Measurements from ENCODE around the gene CENPO. TPM values are rescaled to one million over a fixed set of nuclear protein-coding genes. Genes with fewer than 3 reads are reported as not detected.

CENPO gene, protein sequence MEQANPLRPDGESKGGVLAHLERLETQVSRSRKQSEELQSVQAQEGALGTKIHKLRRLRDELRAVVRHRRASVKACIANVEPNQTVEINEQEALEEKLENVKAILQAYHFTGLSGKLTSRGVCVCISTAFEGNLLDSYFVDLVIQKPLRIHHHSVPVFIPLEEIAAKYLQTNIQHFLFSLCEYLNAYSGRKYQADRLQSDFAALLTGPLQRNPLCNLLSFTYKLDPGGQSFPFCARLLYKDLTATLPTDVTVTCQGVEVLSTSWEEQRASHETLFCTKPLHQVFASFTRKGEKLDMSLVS
- 12.9 TPM for total RNA-seq

DNA sequence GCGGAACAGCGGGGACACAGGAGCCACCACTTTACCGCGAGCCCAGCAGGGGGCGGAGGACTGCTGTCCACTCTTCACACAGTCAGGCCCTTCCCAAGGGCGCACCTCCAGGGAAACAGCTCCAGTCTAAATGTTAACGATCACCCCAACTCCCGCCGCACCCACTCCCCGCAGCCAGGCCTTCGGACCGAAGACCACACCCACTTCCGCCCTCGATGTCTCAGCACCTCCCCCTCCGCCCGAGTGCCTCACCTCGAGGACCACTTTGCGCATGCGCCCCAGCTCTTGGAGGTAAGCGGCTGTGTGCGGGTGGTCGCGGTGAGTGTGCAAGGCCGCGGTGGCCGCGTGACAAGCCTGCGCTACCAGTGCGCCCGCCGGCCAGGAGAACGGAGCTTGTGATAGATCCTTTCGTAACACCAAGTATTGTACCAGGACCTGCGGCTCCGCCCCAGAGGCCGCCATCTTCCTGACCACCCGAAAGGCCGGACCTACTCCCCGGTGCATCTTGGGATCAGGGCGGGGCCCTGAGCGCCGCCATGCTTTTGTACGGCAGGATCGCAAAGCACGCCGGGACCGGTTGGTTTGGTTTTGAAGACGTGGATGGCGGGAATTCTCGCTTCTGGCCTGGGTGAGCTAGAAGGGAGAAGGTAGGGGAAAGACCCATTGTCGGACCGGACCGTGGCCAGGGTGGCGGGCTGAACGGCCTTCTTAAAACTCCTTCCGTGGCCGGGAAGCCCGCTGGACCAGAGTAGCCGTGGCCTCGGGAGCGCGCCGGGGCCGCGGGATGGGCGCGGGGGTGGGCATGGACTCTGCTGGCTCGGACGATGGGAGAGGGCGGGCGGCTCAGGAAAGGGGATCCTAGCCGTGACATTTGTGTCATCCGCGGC is at the start of gene CENPO, which contains the start of gene PTRHD1:
CENPO (plus strand) TSS at position 552 of the 887 bp plus-strand sequence. CDS start 495 bp downstream, outside the sequence.
PTRHD1 (minus strand) TSS at position 518 of the 887 bp plus-strand sequence; CDS start at position 504, 14 bp downstream.
- peak; percentile 99 for DNase-seq

DNA sequence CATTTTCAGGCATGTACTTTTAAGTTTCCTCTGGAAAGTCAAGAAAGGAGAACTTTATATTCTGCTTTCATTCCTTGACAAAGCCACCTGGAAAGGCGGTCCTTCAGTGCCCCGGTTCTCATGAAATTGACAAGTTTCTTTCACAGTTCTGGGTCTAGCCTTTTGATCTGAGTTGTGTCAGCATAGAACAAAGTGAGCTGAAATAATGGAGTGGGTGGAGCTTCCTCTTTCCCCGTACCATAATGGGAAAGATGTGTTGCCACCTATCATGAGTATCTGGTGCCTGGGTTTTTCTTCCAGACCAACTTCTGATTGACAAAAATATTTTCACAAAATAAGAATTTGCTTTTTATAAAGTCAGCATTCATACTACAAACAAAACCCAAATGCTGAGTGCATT is 49.3 kb upstream of the CENPO start:
- no peak for DNase-seq

DNA sequence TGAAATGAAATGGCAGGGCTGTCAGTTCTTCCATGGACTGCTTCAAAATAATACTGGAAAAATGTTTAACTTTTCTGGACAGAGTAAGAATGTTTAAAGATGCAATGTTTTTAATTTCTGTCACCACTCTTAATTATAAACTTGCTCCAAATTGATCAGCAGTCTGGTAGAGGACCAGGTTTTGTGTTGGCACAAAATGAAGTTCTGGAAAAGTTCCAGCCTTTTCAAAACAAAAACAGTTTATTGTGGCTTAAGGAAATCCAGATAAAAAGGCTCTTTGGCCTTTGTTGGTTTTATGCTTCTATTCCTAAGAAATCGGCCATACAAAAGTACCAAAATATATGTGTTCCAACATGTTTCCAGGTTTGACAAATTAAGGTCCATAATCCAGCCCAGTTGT is 48.9 kb upstream of the CENPO start:
- DNase-seq: no peak

DNA sequence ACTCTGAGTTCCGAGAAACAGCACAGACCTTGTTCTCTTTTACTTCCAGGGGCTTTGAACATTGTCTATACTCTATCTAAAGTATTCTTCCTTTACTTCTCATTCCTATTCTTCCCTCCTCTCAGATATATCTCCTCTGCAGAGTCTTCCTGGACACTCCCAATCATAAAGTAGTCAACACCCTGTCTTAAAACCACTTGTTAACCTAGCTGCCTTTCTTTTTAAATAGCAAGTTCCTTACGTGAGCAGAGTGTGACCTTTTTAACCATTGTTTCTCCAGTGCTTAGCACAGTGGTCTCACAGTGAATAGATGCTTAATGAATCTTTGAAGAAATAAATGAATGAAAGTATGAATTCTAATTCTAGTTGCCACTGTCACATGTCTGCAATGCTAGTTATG is 47.4 kb upstream of the CENPO start:
- DNase-seq: no peak

GRCh38 chr2:24747299-24747698 is 45.9 kb upstream of the CENPO start:
- DNase-seq: no peak

DNA sequence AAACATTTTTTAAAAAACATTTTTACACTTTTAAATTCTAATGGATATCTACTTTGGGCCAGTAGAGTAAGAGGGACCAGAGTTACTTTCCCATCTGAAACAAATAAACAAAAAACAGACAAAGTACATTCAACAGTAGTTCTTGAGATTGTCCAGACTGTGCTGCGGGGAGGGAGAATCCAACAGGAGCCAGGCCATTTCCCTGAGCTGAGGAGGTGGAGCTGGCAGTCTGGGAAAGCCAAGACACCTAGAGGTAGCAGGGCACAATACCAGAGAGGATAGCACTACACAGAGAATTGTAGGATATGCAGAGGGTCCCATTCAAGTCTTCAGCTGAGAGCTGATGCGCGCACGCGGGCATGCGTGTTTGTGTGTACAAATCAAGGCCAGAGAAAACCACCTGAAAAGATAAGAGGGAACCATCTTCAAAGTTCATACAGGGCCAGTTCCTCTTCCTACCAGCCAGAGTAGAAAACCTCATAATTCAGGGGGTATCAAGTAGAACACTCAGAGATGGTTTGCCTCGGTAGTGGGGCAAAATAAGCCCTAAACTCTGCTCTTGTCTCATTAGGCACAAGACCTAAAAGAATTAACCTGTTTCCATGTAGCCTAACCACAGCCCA is 44.0 kb upstream of the CENPO start:
- DNase-seq: no peak

DNA sequence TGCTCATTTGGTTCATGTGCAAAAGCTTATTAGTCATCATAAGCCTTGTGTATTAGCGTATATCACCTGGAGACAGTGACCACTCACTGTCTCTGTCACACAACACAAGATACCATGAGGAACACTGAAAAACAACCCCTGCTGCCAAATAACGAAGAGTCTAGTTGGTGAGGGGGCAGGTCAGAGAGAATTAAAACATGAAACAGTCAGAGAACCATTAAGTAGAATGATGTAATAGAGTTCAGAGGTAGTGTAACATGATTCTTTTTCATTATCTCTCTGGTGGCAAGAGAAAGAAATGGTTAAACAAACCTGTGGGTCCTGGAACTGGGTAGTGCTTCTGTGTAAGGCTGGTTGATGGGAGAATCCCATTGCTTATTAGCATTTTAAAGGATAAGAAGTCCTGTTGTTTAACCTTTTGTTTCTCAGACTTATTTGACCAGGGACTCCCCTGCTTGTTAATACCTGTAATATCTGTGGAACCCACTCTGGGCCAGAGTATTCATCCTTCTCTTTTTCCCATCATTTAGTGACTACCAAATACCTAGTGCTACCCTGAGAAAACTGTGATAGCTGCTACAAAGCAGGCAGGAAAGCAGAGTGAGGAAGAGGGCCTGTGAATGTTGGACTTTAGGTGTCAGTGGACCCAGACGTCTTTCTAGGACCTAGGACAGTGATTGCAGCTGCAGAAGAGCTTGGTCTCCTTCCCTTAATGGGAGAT is 38.1 kb upstream of the CENPO start:
- DNase-seq: no peak

DNA sequence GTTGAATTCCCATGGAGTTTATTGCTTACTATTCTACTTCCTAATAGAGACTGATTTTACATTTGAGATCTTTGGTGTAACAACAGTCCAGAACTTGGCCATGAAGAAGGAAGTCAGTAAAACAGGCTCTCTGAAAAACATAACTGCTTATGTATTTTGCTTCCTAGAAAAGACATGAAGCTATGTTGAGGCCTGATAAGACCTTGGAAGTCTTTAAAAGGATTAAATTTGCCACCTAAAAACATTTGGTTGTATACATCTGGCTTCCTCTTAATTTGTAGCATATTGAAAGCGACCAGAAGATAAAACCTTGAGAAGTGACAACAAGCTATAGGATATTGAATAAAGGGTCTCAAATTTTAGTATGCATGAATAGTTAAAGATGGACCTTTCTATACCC is 36.4 kb upstream of the CENPO start:
- DNase-seq: no peak

DNA sequence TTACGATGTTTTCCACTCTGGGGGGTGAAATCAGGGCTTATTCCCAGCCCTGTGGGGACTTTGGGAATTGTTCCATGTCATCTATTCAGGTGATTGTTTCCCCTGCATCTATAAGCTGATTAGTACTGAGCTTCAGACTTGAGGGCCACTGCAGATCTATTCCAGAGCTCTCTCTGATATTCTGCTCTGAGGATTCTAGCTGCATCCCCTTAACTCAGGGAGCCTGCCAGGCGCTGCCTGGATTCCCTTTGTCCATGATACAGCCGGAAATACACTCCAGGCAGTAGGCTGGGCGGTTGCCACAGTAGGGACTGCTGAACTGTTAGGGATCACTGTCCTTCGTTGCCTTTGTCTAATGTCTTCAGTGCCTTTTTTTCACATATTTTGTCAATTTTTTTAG is 31.4 kb upstream of the CENPO start:
- no peak for DNase-seq

DNA sequence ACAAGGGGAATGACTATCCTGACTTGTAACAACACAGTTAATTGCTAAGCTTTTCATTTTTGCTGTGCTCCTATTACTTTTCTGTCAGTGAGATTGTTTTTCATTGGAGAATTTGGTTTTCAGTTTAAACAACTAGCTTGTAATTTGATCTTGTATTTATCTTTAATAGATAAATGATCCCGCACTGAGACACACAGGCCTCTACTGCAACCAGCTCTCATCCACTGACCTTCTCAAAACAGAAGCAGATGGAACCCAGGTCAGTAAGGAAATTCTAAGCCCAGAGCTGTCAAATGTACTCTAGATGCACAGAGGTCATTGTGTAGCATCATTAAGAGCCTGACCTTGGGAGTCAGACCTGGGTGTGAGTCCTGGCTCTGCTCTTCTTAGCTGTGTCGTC is 30.7 kb upstream of the CENPO start:
- DNase-seq: no peak

DNA sequence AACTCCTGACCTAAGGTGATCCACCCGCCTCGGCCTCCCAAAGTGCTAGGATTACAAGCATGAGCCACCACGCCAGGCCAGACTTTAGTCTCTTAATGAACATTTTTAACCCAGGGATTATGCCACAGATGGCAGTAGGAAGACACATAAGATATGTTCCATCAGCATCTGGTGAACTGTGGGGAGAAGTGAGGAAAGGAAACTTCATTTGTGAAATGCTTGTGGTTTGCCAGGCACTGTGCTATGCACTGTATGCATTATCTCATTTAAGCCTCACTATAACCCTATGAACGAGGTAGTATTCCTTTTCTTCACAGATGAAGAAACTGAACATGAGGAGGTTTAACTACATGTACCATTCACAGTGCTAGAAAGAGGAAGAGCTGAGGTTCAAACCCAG is 29.4 kb upstream of the CENPO start:
- no peak for DNase-seq

DNA sequence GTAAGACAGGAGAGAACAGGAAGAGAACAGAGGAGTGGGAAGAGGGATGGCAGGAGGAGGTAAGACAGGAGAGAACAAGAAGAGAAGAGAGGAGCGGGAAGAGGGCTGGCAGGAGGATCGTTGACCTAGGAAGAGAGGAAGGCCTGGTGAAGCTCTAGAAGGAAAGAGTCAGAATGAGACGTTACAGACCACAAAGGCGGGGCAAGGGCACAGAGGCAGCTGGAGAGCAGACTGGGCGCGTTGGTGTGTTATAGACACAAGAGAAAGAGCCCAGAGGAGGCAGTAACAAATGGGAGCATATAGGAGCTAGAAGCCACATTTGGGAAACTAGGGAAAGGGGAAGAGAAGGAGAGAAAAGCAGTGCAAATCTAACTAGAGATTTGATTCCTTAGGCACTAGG is 26.6 kb upstream of the CENPO start:
- DNase-seq: no peak

DNA sequence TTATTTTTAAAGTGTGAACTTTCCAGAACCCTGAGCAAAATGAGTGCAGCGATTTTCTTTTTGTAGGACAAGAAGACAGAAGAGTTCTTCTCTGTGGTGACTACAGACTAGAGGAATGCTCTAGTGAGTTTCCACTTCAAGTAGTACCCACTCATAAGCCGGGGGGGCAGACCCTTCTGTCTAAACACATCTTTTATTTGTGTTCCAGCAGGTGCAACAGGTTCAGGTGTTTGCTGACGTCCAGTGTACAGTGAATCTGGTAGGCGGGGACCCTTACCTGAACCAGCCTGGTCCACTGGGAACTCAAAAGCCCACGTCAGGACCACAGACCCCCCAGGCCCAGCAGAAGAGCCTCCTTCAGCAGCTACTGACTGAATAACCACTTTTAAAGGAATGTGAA is 25.2 kb upstream of the CENPO start:
- no peak for DNase-seq

- no peak for DNase-seq
These were observed 24.6 kb upstream of the CENPO start for GRCh38 chr2:24768601-24769000.

DNA sequence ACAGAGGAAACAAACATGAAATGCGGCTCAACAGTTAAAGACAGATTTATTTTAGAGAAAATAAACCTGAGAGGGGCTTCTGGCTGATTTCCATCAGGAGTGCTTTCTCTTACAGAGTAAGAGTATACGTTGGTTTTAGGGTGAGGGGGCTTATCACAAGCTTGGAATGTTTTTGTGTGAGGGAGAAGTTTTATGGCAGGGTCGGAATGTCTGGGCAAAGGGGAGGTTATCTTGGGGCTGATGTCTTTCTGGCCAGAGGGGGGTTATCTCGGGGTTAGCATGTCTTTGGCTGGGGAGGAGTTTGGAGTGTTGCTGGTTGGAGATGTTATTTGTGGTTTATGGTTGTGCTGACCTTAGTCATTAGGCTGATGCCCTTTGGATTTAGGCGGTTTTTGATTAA is 22.2 kb upstream of the CENPO start:
- no peak for DNase-seq

DNA sequence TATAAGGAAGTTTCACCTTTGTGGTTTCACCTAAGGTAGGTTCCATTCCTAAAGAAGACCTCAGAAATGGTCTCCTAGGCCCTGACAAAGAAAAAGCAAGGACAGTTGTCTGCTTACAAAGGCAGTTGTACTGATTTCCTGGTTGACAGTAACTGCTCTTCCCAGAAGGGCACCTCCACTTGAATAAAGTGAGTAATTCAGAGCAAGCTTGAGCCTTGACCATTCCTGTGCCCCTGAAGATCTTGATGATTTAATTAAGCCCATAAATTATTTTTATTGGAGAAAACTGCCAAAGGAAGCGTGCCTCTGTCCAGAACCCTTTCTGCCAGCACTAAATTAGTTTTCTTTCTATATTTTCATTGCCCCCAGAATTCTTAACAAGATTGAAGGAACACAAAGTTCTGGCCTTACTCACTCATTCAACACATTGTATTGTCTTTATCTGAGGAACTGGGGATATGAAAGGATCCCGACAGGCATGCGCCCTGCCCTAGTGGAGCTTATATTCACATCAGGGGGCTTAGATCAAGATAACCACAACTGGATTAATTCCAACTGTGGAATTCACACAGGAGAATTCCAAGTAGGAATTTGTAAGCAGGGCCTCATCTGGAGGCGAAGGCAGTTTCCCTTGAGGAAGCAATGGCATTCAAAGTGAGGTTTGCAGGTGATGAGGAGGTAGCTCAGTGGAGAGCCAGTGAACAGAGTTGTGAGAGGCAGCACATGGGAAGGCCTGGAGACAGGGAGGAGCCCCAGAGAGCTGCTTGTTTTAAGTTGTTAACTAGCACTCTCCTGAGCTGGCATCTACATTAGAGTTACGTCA is 21.2 kb upstream of the CENPO start:
- DNase-seq: no peak

DNA sequence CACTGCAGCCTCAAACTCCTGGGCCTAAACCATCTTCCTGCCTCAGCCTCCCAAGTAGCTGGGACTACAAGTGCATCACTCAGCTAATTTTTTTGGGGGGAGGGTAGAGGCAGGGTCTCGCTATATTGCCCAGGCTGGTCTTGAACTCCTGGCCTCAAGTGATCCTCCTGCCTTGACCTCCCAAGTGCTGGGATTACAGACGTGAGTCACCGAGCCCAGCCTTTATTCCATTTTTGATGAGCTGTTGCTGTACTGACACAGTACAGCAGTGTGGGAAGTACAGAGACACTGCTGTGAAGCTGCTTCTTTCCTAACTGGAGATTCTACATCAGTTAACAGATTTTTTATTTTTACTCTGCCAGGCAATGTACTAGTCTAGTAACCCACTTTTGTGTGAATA is 18.9 kb upstream of the CENPO start:
- DNase-seq: no peak

GRCh38 chr2:24779116-24779515 is 14.1 kb upstream of the CENPO start:
- no peak for DNase-seq

- DNase-seq: no peak
These were observed 9.6 kb upstream of the CENPO start for GRCh38 chr2:24783641-24784040.

DNA sequence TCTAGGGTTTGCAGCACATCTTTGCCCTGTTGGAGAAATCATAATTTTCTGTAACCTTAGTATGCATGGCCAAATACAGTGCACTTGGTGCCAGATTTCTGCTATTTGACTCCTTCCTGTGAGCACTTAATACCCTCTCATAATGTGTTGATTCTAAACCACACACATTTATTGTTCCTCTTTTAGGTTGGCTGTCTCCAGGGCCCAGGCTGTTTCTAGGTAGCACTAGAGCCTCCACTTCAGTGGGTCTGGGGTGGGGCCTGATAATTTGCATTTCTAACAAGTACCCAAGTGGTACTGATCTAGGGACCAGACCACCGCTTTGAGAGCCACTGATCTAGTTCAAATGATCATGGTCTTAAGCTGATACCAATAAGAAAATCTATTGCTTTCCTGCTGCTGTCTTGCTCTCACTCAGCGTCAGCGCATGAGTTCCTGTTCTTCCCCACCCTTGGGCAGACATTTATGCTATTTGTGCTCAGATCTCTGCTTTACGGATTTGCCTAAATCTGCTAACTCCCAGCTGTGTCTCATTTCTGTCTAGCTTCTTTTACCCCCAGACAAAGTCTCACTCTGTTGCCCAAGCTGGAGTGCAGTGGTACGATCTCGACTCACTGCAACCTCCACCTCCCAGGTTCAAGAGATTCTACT is 7.4 kb upstream of the CENPO start:
- DNase-seq: peak; percentile 56

- DNase-seq: no peak
These were observed 5.7 kb upstream of the CENPO start for GRCh38 chr2:24787532-24787931.

Data from tongue (tissue), 2 donors.